H1 (cell line): Measurements from ENCODE around the gene GAPT. TPM values are rescaled to one million over a fixed set of nuclear protein-coding genes. Genes with fewer than 3 reads are reported as not detected.
A peak's percentile ranks its signal among the peaks of the same experiment; 100 is the strongest.

Experiments
- CTCF ChIA-PET: fragments of 300-600 bp; sonication (Branson Sonifier 250); formaldehyde crosslinking; loops from one replicate; lab custom pipeline; 2021; ENCODE audit not compliant: partially characterized antibody; lab: Charles Lee
- POLR2A ChIA-PET: fragments of 300-600 bp; sonication (Branson Sonifier 250); formaldehyde crosslinking; loops from one replicate; lab custom pipeline; 2021; ENCODE audit warnings: inconsistent platforms; ENCODE audit not compliant: partially characterized antibody; lab: Charles Lee
- DNase-seq, 2 experiments: peaks; one replicate each; pipeline versions ENCODE4 v3.0.0 to v3.0.0-alpha.2; 2010 to 2022; ENCODE audit warnings: low spot score in 2 of 2, low read depth in 1 of 2, mixed read lengths in 1 of 2
- FAIRE-seq: peaks from 2 replicates; lab custom pipeline; 2011; peaks lifted over from hg19 to GRCh38; lab: Jason Lieb, UNC
- H2AFZ ChIP-seq: 2 replicates; pipeline ENCODE4 v1.8.1; 2012; ENCODE audit warnings: low read length, inconsistent platforms
- H2AK5ac ChIP-seq: 2 replicates; pipeline ENCODE4 v1.6.1; 2013; ENCODE audit warnings: low read depth, low read length
- H2BK120ac ChIP-seq: replicated peaks from 2 replicates; pipeline ENCODE3; 2013; ENCODE audit warnings: low read depth, low read length, inconsistent platforms
- H2BK12ac ChIP-seq: 2 replicates; pipeline ENCODE4 v1.6.1; 2013; ENCODE audit warnings: low read depth, low read length
- H2BK15ac ChIP-seq: 2 replicates; pipeline ENCODE4 v1.6.1; 2013; ENCODE audit warnings: low read length
- H2BK20ac ChIP-seq: 2 replicates; pipeline ENCODE4 v1.6.1; 2013; ENCODE audit warnings: low read length
- H2BK5ac ChIP-seq: 2 replicates; pipeline ENCODE4 v1.6.1; 2013; ENCODE audit warnings: low read depth, low read length
- H3K14ac ChIP-seq: 2 replicates; pipeline ENCODE4 v1.6.1; 2013; ENCODE audit warnings: inconsistent platforms; ENCODE audit not compliant: insufficient read length
- H3K18ac ChIP-seq: 2 replicates; pipeline ENCODE4 v1.6.1; 2013; ENCODE audit warnings: low read length; ENCODE audit errors: extremely low read depth
- H3K23ac ChIP-seq: 2 replicates; pipeline ENCODE4 v1.6.1; 2013; ENCODE audit warnings: inconsistent platforms; ENCODE audit not compliant: insufficient read length
- H3K23me2 ChIP-seq: 2 replicates; pipeline ENCODE4 v1.6.1; 2013; ENCODE audit warnings: low read depth, low read length
- H3K27ac ChIP-seq: 2 replicates; pipeline ENCODE4 v1.6.1; 2011; ENCODE audit warnings: low read depth, low read length, inconsistent platforms
- H3K27me3 ChIP-seq, 4 experiments: replicated peaks in 1 of 4; 1 replicate in 1 of 4; 2 replicates in 3 of 4; pipeline versions ENCODE4 v1.6.1 to v1.8.1; 2011 to 2013; ENCODE audit warnings: low read length in 3 of 4, mild to moderate bottlenecking in 3 of 4, inconsistent platforms in 2 of 4, mixed read lengths in 2 of 4, moderate library complexity in 1 of 4; ENCODE audit not compliant: control insufficient read depth in 3 of 4, insufficient read depth in 3 of 4; ENCODE audit errors: extremely low read depth in 1 of 4
- H3K36me3 ChIP-seq, 4 experiments: 2 replicates each; pipeline versions ENCODE4 v1.6.1 to v1.8.1; 2011 to 2013; ENCODE audit warnings: mild to moderate bottlenecking in 4 of 4, low read length in 3 of 4, moderate library complexity in 2 of 4, control low read depth in 1 of 4, inconsistent platforms in 1 of 4; ENCODE audit not compliant: insufficient read depth in 4 of 4, control insufficient read depth in 2 of 4
- H3K4ac ChIP-seq: replicated peaks from 2 replicates; pipeline ENCODE3; 2013; ENCODE audit warnings: low read length, low read depth, mixed read lengths, inconsistent platforms; ENCODE audit not compliant: insufficient read length
- H3K4me1 ChIP-seq, 4 experiments: replicated peaks in 1 of 4; 1 replicate in 1 of 4; 2 replicates in 3 of 4; pipeline versions ENCODE4 v1.6.1 to v1.8.1; 2011 to 2013; ENCODE audit warnings: low read length in 3 of 4, inconsistent platforms in 2 of 4, mixed read lengths in 1 of 4; ENCODE audit not compliant: insufficient read depth in 4 of 4, control insufficient read depth in 3 of 4
- H3K4me2 ChIP-seq, 2 experiments: 2 replicates each; pipeline versions ENCODE4 v1.6.1 to v1.8.1; 2011 to 2013; ENCODE audit warnings: low read depth in 2 of 2, low read length in 2 of 2, control low read depth in 1 of 2, inconsistent platforms in 1 of 2, mild to moderate bottlenecking in 1 of 2; ENCODE audit not compliant: insufficient read depth in 1 of 2
- H3K4me3 ChIP-seq, 4 experiments: fragments of 200-600, 300-600 bp in 1 of 4; sonication (generic), shearing (Covaris generic), sonication (Bioruptor Twin) in 1 of 4; 2 replicates each; pipeline versions ENCODE4 v1.5.1 to v1.8.1; 2011 to 2016; ENCODE audit warnings: low read length in 4 of 4, low read depth in 3 of 4, control low read depth in 2 of 4, inconsistent platforms in 2 of 4, mild to moderate bottlenecking in 2 of 4, mixed read lengths in 1 of 4, moderate library complexity in 1 of 4; ENCODE audit not compliant: insufficient read depth in 2 of 4; ENCODE audit errors: extremely low read depth in 1 of 4
- H3K56ac ChIP-seq: replicated peaks from 2 replicates; pipeline ENCODE3; 2013; ENCODE audit warnings: low read depth, mild to moderate bottlenecking, mixed read lengths, low read length, inconsistent platforms; ENCODE audit not compliant: insufficient read length
- H3K79me1 ChIP-seq: 2 replicates; pipeline ENCODE4 v1.6.1; 2013; ENCODE audit warnings: low read depth, low read length, control low read depth
- H3K79me2 ChIP-seq, 2 experiments: 2 replicates each; pipeline versions ENCODE4 v1.6.1 to v1.8.1; 2012 to 2013; ENCODE audit warnings: low read length in 2 of 2, mild to moderate bottlenecking in 2 of 2, inconsistent platforms in 1 of 2; ENCODE audit not compliant: insufficient read depth in 2 of 2, control insufficient read depth in 1 of 2
- H3K9ac ChIP-seq, 4 experiments: replicated peaks in 1 of 4; 1 replicate in 1 of 4; 2 replicates in 3 of 4; pipeline versions ENCODE4 v1.6.1 to v1.8.1; 2011 to 2013; ENCODE audit warnings: low read depth in 3 of 4, low read length in 3 of 4, control low read depth in 2 of 4, mild to moderate bottlenecking in 2 of 4, moderate library complexity in 2 of 4, inconsistent platforms in 1 of 4; ENCODE audit errors: extremely low read depth in 1 of 4
- H3K9me3 ChIP-seq, 2 experiments: 2 replicates each; pipeline versions ENCODE4 v1.6.1 to v1.8.1; 2012 to 2013; ENCODE audit warnings: mild to moderate bottlenecking in 2 of 2, moderate library complexity in 2 of 2, control low read depth in 1 of 2, inconsistent platforms in 1 of 2, low read depth in 1 of 2, low read length in 1 of 2, mixed read lengths in 1 of 2; ENCODE audit not compliant: insufficient read depth in 2 of 2
- H4K20me1 ChIP-seq, 2 experiments: replicated peaks in 1 of 2; 2 replicates each; pipeline versions ENCODE3 to v1.8.1; 2011 to 2013; ENCODE audit warnings: inconsistent platforms in 2 of 2, low read length in 2 of 2, mild to moderate bottlenecking in 1 of 2; ENCODE audit not compliant: insufficient read depth in 2 of 2, control insufficient read depth in 1 of 2
- H4K5ac ChIP-seq: 2 replicates; pipeline ENCODE4 v1.6.1; 2013; ENCODE audit warnings: low read length, low read depth, mixed read lengths, inconsistent platforms; ENCODE audit not compliant: insufficient read length
- H4K8ac ChIP-seq: 2 replicates; pipeline ENCODE4 v1.8.0; 2013; ENCODE audit warnings: mild to moderate bottlenecking, moderate library complexity, low read length, inconsistent platforms; ENCODE audit not compliant: insufficient read depth; ENCODE audit errors: extremely low read depth
- H4K91ac ChIP-seq: replicated peaks from 2 replicates; pipeline ENCODE3; 2013; ENCODE audit warnings: low read length, mixed read lengths, inconsistent platforms; ENCODE audit not compliant: insufficient read length
- BCL11A ChIP-seq, 2 experiments: IDR thresholded peaks; one replicate each; pipeline ENCODE4 v1.6.1; 2011; ENCODE audit warnings: low read depth in 2 of 2, low read length in 2 of 2, mild to moderate bottlenecking in 2 of 2
- CEBPB ChIP-seq: IDR thresholded peaks from 2 replicates; pipeline ENCODE4 v1.6.1; 2012; ENCODE audit warnings: low read depth, low read length
- CTBP2 ChIP-seq: IDR thresholded peaks from 2 replicates; pipeline ENCODE4 v1.7.0; 2011; ENCODE audit warnings: borderline replicate concordance, mild to moderate bottlenecking, moderate library complexity, mixed read lengths, low read length; ENCODE audit not compliant: insufficient read depth, insufficient read length
- EGR1 ChIP-seq: IDR thresholded peaks from 2 replicates; pipeline ENCODE4 v1.6.1; 2011; ENCODE audit warnings: low read depth, low read length, borderline replicate concordance
- EP300 ChIP-seq, 2 experiments: IDR thresholded peaks; 1 replicate in 1 of 2; 2 replicates in 1 of 2; pipeline ENCODE4 v1.6.1; 2011 to 2012; ENCODE audit warnings: low read depth in 2 of 2, low read length in 2 of 2, mild to moderate bottlenecking in 2 of 2, borderline replicate concordance in 1 of 2, inconsistent platforms in 1 of 2, moderate library complexity in 1 of 2
- GTF2F1 ChIP-seq: IDR thresholded peaks from 2 replicates; pipeline ENCODE4 v1.6.1; 2012; ENCODE audit warnings: low read depth, low read length, improper control_type of control experiment, borderline replicate concordance
- JUND ChIP-seq: IDR thresholded peaks from 2 replicates; pipeline ENCODE4 v1.6.1; 2011; ENCODE audit warnings: mild to moderate bottlenecking, improper control_type of control experiment, low read length
- KDM4A ChIP-seq: IDR thresholded peaks from one replicate; pipeline ENCODE4 v1.7.1; 2012; ENCODE audit warnings: low read depth, mild to moderate bottlenecking, moderate library complexity, low read length, inconsistent platforms; ENCODE audit not compliant: severe bottlenecking
- RBBP5 ChIP-seq: IDR thresholded peaks from 2 replicates; pipeline ENCODE4 v1.7.1; 2012; ENCODE audit warnings: low read depth, mild to moderate bottlenecking, inconsistent platforms, low read length, moderate library complexity, borderline replicate concordance
- SP4 ChIP-seq: IDR thresholded peaks from 2 replicates; pipeline ENCODE4 v1.6.1; 2012; ENCODE audit warnings: low read length, inconsistent platforms
- WGBS, 2 experiments: shearing (Covaris generic) in 1 of 2; methylation state at CpG; one replicate each; pipeline versions ENCODE4 v1.1.6 to v1.1.7; 2013 to 2015; ENCODE audit warnings: low lambda C conversion rate in 2 of 2, mixed read lengths in 2 of 2, inconsistent platforms in 1 of 2, low coverage in 1 of 2, missing lambda C conversion rate in 1 of 2; ENCODE audit not compliant: insufficient replicate concordance in 2 of 2, insufficient coverage in 1 of 2, insufficient read length in 1 of 2; ENCODE audit errors: extremely low coverage in 1 of 2, missing lambda C conversion rate in 1 of 2; 5-methylcytosine and 5-hydroxymethylcytosine counted together
- polyA plus RNA-seq, 7 experiments: library from polyadenylated mRNA; depleted of rRNA in 3 of 7; stranded (reverse) in 5 of 7; unstranded in 2 of 7; fragments of >200 nt in 5 of 7; fragments of 200-250 nt in 2 of 7; gene quantifications; 1 replicate in 5 of 7; 2 replicates in 1 of 7; 4 replicates in 1 of 7; pipeline versions ENCODE4 v1.2.1 to v1.2.3, GENCODE V29; 2011 to 2013; ENCODE audit warnings: missing spikeins in 2 of 7, mixed read lengths in 2 of 7
- total RNA-seq: library from RNA; stranded (reverse); fragmentation: NEBNext Ultra II Directional; extraction: Animal tissue kit (Norgen Biotek cat#: 25700); gene quantifications from 2 replicates; pipeline ENCODE4 v1.2.1, GENCODE V29; 2021
- TF ChIP-seq, protein P1 (sequence below): IDR thresholded peaks from 2 replicates; pipeline ENCODE4 v1.6.1; 2012; ENCODE audit warnings: inconsistent platforms
- TF ChIP-seq, protein P2 (sequence below): IDR thresholded peaks from 2 replicates; pipeline ENCODE4 v1.6.1; 2011; ENCODE audit warnings: low read depth, mild to moderate bottlenecking, low read length; ENCODE audit not compliant: insufficient read depth

Gene GAPT
- total and polyA plus RNA-seq, 2 of the 8 experiments (the other 6 are each of a cell fraction or from before 2014, with no cell fraction given), result not detected

DNA sequence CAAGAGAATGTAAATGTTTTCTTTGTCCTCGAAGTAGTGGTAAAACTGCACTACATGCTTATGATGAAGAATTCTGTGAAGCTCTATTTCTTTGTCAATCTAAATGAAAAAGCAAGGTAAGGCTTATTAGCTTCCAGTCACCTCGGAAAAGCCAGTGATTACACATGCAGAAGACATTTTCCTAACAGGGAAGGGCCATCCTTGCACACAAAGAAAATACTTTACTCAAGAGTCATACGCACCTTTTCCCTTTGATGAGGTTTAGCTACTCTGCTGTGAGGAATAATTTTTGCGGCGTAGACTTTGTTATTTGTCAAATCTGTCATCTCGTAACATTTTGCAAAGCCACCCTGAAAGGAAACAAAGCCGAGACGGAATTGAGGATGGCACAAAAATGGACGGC lies 32.5 kb upstream of the GAPT start:
- peak overlapping the region; percentile 61 to 79 (median 73) for H3K4me3 ChIP-seq
- H3K27me3 ChIP-seq, result peaks cover 0 to 3% (median 2%) of the 10 kb centered on the region in 4 experiments; a peak in 3 of 7 replicates
- no peak overlapping the region for H2BK5ac ChIP-seq
- no peak overlapping the region for H2AK5ac ChIP-seq
- H3K4me1 ChIP-seq, result peaks cover 0 to 4% (median 3%) of the 10 kb centered on the region in 4 experiments; a peak in 3 of 7 replicates
- 40% methylated on average over 9 of the region's 9 CpGs; no CpG with 5 or more reads in 1 of the 2 experiments for WGBS, 2 experiments
- H2AFZ ChIP-seq, result no peak overlapping the region
- no peak overlapping the region for H4K91ac ChIP-seq
- no peak overlapping the region for H3K4ac ChIP-seq
- ChIA-PET POLR2A (interaction anchor here (0.7 to 1.3 kb wide), 5 partner anchors 9 to 679 kb away, joined by 3 read pairs; no protein-coding TSS in a partner anchor), CTCF (interaction anchor here (0.6 to 4.4 kb wide), 12 partner anchors 17 to 697 kb away, joined by 3 to 86 read pairs (median 3); no protein-coding TSS in a partner anchor)
- H3K36me3 ChIP-seq, result peaks cover 8 to 35% (median 25%) of the 10 kb centered on the region in 4 experiments
- no peak overlapping the region for H4K5ac ChIP-seq
- H2BK120ac ChIP-seq, result no peak overlapping the region
- H3K9ac ChIP-seq, result peak overlapping the region in 1 of 4 experiments; percentile 37; a peak in 1 of 7 replicates
- no peaks in the 10 kb centered on the region for H3K9me3 ChIP-seq
- no peak overlapping the region for H4K8ac ChIP-seq
- no peak overlapping the region for H2BK15ac ChIP-seq
- H3K27ac ChIP-seq, result no peak overlapping the region
- no peak overlapping the region for H2BK20ac ChIP-seq
- H3K14ac ChIP-seq, result no peak overlapping the region
- FAIRE-seq, result no peak
- DNase-seq, result no peak
- no peak overlapping the region for H3K18ac ChIP-seq
- no peak overlapping the region for H3K23ac ChIP-seq
- 0 out of 4 replicates have a peak, but pooled peaks cover 0 to 2% of the 10 kb centered on the region in 2 experiments for H3K79me2 ChIP-seq
- no peak overlapping the region for H3K56ac ChIP-seq
- no peaks in the 10 kb centered on the region for H3K79me1 ChIP-seq
- no peak overlapping the region for H2BK12ac ChIP-seq
- peaks cover 0 to 2% of the 10 kb centered on the region in 2 experiments for H4K20me1 ChIP-seq
- H3K23me2 ChIP-seq, result no peaks in the 10 kb centered on the region; the same call in 1 of the 2 replicates
- peak overlapping the region; percentile 69 to 74 for H3K4me2 ChIP-seq
- TF ChIP-seq EP300 (IDR thresholded peaks at IDR 0.05; ENCODE audit: borderline replicate concordance in 1 of 2, low read depth in 2 of 2, low read length in 2 of 2) (no peak), EGR1 (no peak), RBBP5 (no peak), CEBPB (no peak), BCL11A (IDR thresholded peaks at IDR 0.05; ENCODE audit: low read depth in 2 of 2, low read length in 2 of 2) (no peak), GTF2F1 (no peak), CTBP2 (no peak), JUND (no peak), KDM4A (no peak), SP4 (no peak)
- TF ChIP-seq, protein P1, sequence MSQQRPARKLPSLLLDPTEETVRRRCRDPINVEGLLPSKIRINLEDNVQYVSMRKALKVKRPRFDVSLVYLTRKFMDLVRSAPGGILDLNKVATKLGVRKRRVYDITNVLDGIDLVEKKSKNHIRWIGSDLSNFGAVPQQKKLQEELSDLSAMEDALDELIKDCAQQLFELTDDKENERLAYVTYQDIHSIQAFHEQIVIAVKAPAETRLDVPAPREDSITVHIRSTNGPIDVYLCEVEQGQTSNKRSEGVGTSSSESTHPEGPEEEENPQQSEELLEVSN, result no peak
- TF ChIP-seq, protein P2, sequence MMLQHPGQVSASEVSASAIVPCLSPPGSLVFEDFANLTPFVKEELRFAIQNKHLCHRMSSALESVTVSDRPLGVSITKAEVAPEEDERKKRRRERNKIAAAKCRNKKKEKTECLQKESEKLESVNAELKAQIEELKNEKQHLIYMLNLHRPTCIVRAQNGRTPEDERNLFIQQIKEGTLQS, result no peak
